Thyroid gland (tissue), 4 donors: ENCODE data around the gene RFX3.

ENCODE experiments used
- POLR2A ChIP-seq, 2 donors: fragments of 450-650 bp; IDR thresholded peaks; one replicate each; pipeline ENCODE4 v1.6.1; 2017; ENCODE audit warnings: antibody characterized with exemption in 2 of 2, mild to moderate bottlenecking in 2 of 2, moderate library complexity in 1 of 2
- TF ChIP-seq, protein P1 (sequence below), 6 experiments: fragments of 200-600 bp in 3 of 6; fragments of 450-650 bp in 3 of 6; sonication (generic) in 3 of 6; IDR thresholded peaks; one replicate each; pipeline ENCODE4 v1.5.1; 2016 to 2019; ENCODE audit warnings: antibody characterized with exemption in 6 of 6, mild to moderate bottlenecking in 2 of 6, inconsistent platforms in 1 of 6, moderate library complexity in 1 of 6

DNA sequence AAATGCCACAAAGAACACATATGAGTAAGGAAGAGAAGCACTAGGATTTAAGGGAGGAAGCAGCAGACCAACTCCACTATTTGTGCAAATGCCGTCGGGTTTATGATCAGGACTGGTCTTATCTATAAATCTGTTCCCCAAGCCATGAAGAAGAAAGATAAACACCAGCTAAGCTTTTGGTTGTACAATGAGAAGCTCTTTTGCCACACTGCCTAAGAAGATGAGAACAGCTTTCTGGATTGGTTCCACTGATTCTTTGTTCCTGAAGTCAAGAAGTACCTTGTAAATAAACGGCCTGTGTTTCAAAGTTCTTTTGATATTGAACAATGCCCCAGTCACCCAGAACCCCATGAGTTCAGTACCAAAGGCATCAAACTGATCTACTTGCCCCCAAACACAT lies 93.9 kb downstream of the RFX3 start:
- TF ChIP-seq, protein P1, sequence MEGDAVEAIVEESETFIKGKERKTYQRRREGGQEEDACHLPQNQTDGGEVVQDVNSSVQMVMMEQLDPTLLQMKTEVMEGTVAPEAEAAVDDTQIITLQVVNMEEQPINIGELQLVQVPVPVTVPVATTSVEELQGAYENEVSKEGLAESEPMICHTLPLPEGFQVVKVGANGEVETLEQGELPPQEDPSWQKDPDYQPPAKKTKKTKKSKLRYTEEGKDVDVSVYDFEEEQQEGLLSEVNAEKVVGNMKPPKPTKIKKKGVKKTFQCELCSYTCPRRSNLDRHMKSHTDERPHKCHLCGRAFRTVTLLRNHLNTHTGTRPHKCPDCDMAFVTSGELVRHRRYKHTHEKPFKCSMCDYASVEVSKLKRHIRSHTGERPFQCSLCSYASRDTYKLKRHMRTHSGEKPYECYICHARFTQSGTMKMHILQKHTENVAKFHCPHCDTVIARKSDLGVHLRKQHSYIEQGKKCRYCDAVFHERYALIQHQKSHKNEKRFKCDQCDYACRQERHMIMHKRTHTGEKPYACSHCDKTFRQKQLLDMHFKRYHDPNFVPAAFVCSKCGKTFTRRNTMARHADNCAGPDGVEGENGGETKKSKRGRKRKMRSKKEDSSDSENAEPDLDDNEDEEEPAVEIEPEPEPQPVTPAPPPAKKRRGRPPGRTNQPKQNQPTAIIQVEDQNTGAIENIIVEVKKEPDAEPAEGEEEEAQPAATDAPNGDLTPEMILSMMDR (IDR thresholded peaks at IDR 0.05): no peak
- no peak for TF ChIP-seq POLR2A (IDR thresholded peaks at IDR 0.05)
